Activated CD4-positive, alpha-beta T cell treated with anti-CD3 and anti-CD28 coated beads for 36 hours (primary cell): ENCODE results near the gene ERH. TPM values are rescaled to one million over a fixed set of nuclear protein-coding genes. Genes with fewer than 3 reads are reported as not detected.
A peak's percentile ranks its signal among the peaks of the same experiment; 100 is the strongest.

Experiments used
- ATAC-seq: fragments of 200-7000 bp; cut with Tn5 transposase; one replicate; pipeline ENCODE4 v1.10.0; 2021; ENCODE audit warnings: mild to moderate bottlenecking, moderate library complexity
- CTCF ChIA-PET: fragments of 350-600 bp; sonication (Branson Sonifier 250); formaldehyde crosslinking; loops from one replicate; lab custom pipeline; 2021; ENCODE audit warnings: antibody characterized with exemption; lab: Charles Lee
- POLR2A ChIA-PET: fragments of 350-600 bp; sonication (Branson Sonifier 250); formaldehyde crosslinking; loops from one replicate; lab custom pipeline; 2021; ENCODE audit warnings: antibody characterized with exemption, inconsistent platforms; lab: Charles Lee
- DNase-seq: peaks from one replicate; pipeline ENCODE4 v3.0.0-alpha.2; 2020
- H3K27ac Mint-ChIP-seq: one replicate; pipeline ENCODE4 v1.8.0; 2021; ENCODE audit warnings: mixed read lengths
- H3K27me3 Mint-ChIP-seq: one replicate; pipeline ENCODE4 v1.8.0; 2021; ENCODE audit warnings: mixed read lengths
- H3K36me3 Mint-ChIP-seq: one replicate; pipeline ENCODE4 v1.8.0; 2021; ENCODE audit warnings: low read depth, mixed read lengths
- H3K4me1 Mint-ChIP-seq: one replicate; pipeline ENCODE4 v1.8.0; 2021; ENCODE audit warnings: mixed read lengths
- H3K4me3 Mint-ChIP-seq: one replicate; pipeline ENCODE4 v1.8.0; 2021; ENCODE audit warnings: mild to moderate bottlenecking, moderate library complexity, mixed read lengths
- H3K9me3 Mint-ChIP-seq: one replicate; pipeline ENCODE4 v1.8.0; 2021; ENCODE audit warnings: low read depth, mixed read lengths
- intact Hi-C, 2 experiments: fragments of 100-400 bp; cut with DNase I in 1 of 2; cut with micrococcal nuclease in 1 of 2; formaldehyde crosslinking; loops; one replicate each; pipeline versions ENCODE4 v1.14.2 to v1.15.1; 2022 to 2024; cut with DNase I, micrococcal nuclease
- total RNA-seq, 2 experiments: library from RNA; stranded (reverse); gene quantifications; one replicate each; pipeline ENCODE4 v1.2.3, GENCODE V29; 2021

The ERH gene
- total RNA-seq, 2 experiments from 2014 or later, result 343 to 385 TPM

DNA sequence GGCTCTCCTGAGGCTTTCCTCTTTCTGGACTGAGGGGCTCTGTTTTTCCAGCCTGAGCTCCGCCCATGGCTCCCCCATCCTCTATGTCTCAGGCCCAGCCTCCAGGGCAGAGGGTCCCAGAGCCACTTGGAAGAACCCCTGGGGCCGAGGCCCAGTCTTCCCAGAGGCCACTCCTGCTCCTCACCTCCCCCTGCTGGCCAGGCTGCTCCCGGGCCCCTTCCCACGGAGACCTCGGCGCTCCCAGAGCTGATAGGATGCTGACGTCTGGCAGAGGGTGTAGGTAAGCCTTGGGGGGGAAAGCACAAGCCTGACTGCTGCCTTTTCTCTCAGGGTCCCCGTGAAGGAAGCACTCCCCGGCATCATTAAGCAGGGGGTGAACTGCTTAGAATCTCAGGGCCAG lies 51.4 kb downstream of the ERH start:
- POLR2A ChIA-PET, result no interaction called here
- DNase-seq (peak; percentile 41), ATAC-seq (peak; percentile 42)
- no peaks in the 10 kb centered on the region for H3K36me3 Mint-ChIP-seq
- CTCF ChIA-PET, result interaction anchor here (0.5 to 1.6 kb wide), 5 partner anchors 29 to 134 kb away, joined by 3 to 6 read pairs (median 5); no protein-coding TSS in a partner anchor
- H3K4me3 Mint-ChIP-seq, result no peak overlapping the region
- no peak overlapping the region for H3K27ac Mint-ChIP-seq
- intact Hi-C loops, result no loop called here
- peaks cover 2% of the 10 kb centered on the region for H3K27me3 Mint-ChIP-seq
- H3K9me3 Mint-ChIP-seq, result no peaks in the 10 kb centered on the region
- H3K4me1 Mint-ChIP-seq, result no peaks in the 10 kb centered on the region

DNA sequence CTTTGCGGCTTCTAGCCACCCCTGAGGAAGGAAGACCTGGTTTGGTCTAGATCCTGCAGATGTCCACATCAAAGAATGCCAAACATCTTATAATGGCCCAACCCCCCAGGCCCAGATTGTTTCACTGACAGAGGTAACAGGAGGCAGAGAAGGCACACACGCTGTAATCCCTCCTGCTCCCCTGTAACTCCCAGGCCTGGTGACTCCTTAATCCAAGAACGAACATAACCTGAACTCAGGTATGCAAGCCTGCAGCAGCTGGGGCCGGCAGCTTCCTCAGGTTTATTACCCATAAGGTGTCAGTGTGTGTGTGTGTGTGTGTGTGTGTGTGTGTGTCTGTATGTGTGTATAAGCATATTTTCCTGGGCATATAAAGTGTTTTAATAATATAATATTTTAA lies 52.7 kb downstream of the ERH start:
- H3K36me3 Mint-ChIP-seq, result no peaks in the 10 kb centered on the region
- ATAC-seq, result no peak
- intact Hi-C loops, result no loop called here
- H3K27me3 Mint-ChIP-seq, result peaks cover 2% of the 10 kb centered on the region
- H3K9me3 Mint-ChIP-seq, result no peaks in the 10 kb centered on the region
- no peak overlapping the region for H3K4me3 Mint-ChIP-seq
- POLR2A ChIA-PET, result no interaction called here
- CTCF ChIA-PET, result interaction anchor here (0.6 to 1.6 kb wide), 3 partner anchors 12 to 182 kb away, joined by 4 to 5 read pairs (median 5); no protein-coding TSS in a partner anchor
- no peaks in the 10 kb centered on the region for H3K4me1 Mint-ChIP-seq
- DNase-seq, result no peak
- H3K27ac Mint-ChIP-seq, result no peak overlapping the region

DNA sequence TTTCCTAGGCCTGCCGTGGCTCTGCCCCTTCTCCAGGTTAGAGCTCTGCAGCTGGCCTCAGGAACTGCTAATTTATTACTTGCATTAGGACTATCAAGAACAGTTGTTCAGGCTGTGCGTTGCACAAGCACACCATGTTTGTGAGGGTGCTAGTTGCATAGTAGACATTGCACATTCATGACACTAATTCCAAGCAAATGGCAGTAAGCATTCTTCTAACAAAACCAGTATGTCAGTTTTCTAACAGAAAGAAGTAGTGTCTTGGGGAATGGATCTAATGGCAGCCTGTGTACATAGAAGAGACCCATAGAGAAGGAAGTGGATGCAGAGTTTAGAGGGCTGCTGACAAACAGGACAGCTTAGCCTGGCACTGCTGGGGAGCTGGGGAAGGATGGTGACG lies 53.9 kb downstream of the ERH start:
- POLR2A ChIA-PET, result no interaction called here

DNA sequence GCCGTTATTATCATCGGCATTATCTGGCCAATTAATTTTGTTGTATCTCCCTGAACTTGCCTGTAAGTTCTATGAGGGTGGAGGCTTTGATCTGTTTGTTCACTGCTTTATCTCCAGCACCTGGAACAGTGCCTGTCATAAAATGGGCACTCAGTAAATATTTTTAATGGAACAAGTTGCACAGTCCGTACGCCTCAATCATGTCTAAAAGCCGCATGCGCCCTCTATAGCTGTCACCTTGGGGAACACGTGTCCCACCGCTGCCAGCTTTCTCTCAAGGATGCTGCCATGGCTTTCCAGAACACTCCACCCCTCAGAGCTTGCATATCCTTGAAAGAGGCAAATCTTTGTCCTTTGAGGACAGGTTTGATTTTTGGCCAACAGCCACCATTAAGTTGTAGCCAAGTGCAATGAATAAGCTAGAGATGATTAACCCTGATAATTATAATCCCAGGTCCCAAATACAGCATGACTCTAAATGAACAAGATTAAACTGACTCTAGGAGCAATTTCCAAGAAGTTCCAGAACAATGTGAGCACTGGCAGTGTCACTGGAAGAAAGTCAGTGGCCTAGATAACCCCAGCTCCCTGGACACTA lies 55.1 kb downstream of the ERH start:
- intact Hi-C loops, result no loop called here
- POLR2A ChIA-PET, result no interaction called here
- peaks cover 2% of the 10 kb centered on the region for H3K27me3 Mint-ChIP-seq
- H3K9me3 Mint-ChIP-seq, result no peaks in the 10 kb centered on the region
- no peak for ATAC-seq
- H3K4me1 Mint-ChIP-seq, result no peaks in the 10 kb centered on the region
- H3K4me3 Mint-ChIP-seq, result no peak overlapping the region
- CTCF ChIA-PET, result interaction anchor here (0.8 kb wide), 1 partner anchor 54 kb away, joined by 3 read pairs; no protein-coding TSS in a partner anchor
- H3K27ac Mint-ChIP-seq, result no peak overlapping the region
- no peaks in the 10 kb centered on the region for H3K36me3 Mint-ChIP-seq
- DNase-seq, result no peak

More for the DNA sequence above, 53.9 kb downstream of the ERH start:
- Mint-ChIP-seq H3K9me3 (no peaks in the 10 kb centered on the region), H3K4me3 (no peak overlapping the region), H3K4me1 (no peaks in the 10 kb centered on the region), H3K27me3 (peaks cover 2% of the 10 kb centered on the region), H3K36me3 (no peaks in the 10 kb centered on the region), H3K27ac (no peak overlapping the region)
- ATAC-seq (no peak), DNase-seq (no peak)
- CTCF ChIA-PET, result no interaction called here
- intact Hi-C loops, result no loop called here

DNA sequence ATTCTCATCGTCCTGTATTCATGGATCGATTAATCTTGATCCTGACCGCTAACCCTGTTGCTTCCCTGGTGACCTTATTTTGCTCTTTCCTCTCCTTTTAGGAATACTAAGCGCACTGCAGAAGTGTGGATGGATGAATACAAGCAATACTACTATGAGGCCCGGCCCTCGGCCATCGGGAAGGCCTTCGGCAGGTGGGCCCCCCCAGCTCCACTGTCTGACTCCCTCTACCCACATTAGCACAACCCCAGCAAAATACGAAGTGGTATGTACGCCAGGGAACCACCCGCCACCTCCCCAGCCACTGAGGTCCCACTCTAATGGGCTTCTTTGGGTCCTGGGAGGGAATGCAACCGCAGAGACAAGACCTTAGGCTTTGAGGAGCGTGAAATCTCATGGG lies 58.7 kb downstream of the ERH start:
- intact Hi-C loops, result no loop called here
- ATAC-seq (no peak), DNase-seq (no peak)
- Mint-ChIP-seq H3K27ac (no peak overlapping the region), H3K27me3 (no peaks in the 10 kb centered on the region), H3K36me3 (no peaks in the 10 kb centered on the region), H3K4me3 (no peak overlapping the region), H3K9me3 (no peaks in the 10 kb centered on the region), H3K4me1 (no peaks in the 10 kb centered on the region)
- CTCF ChIA-PET, result no interaction called here
- POLR2A ChIA-PET, result no interaction called here

DNA sequence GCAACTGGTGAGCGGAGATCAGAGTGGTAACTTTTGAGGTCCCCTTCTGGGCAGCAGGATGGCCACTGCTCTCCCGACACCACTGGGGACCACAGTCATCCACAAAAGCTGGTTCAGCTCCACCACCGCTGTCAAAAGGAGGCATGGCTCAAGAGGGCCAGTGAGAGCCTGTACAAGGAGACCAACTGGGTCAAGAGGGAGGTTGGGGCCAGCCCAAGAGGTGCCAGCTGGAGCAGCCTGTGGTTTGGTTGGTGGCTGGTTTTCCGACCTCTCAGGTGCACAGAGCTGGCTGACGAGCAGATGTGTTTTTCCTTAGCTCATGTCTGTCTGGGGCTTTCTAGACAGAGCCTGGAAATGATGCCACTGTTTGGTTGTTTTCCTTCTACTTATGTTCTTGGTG lies 60.1 kb downstream of the ERH start:
- ChIA-PET CTCF (no interaction called here), POLR2A (no interaction called here)
- no peaks in the 10 kb centered on the region for H3K4me1 Mint-ChIP-seq
- H3K36me3 Mint-ChIP-seq, result no peaks in the 10 kb centered on the region
- DNase-seq (no peak), ATAC-seq (no peak)
- H3K4me3 Mint-ChIP-seq, result no peak overlapping the region
- H3K27ac Mint-ChIP-seq, result no peak overlapping the region
- no peaks in the 10 kb centered on the region for H3K9me3 Mint-ChIP-seq
- intact Hi-C loops, result no loop called here
- H3K27me3 Mint-ChIP-seq, result no peaks in the 10 kb centered on the region

DNA sequence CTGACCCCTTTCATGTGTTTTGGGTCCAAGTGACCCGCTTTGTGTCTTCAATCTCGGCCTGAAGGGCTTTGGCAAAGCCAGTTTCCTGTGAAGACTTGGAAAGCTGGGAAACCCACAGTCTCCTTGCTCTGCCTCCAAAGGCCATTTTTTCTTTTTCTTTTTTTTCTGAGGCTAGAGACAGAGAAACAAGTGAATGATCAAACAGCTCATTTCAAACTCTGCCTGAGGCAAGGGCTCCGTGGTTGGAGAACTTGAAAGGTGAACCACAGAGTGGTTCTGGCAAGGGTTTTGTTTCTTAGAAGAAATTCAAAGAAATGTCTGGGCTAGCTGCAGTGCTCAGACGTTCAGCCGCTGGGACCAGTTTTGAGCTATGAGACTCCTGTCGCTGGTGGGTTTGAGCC lies 62.7 kb downstream of the ERH start:
- H3K27me3 Mint-ChIP-seq, result no peaks in the 10 kb centered on the region
- H3K27ac Mint-ChIP-seq, result no peak overlapping the region
- no peak overlapping the region for H3K4me3 Mint-ChIP-seq
- intact Hi-C loops, result no loop called here
- no peaks in the 10 kb centered on the region for H3K4me1 Mint-ChIP-seq
- no peaks in the 10 kb centered on the region for H3K9me3 Mint-ChIP-seq
- ChIA-PET CTCF (no interaction called here), POLR2A (no interaction called here)
- no peak for DNase-seq
- H3K36me3 Mint-ChIP-seq, result no peaks in the 10 kb centered on the region
- ATAC-seq, result no peak

DNA sequence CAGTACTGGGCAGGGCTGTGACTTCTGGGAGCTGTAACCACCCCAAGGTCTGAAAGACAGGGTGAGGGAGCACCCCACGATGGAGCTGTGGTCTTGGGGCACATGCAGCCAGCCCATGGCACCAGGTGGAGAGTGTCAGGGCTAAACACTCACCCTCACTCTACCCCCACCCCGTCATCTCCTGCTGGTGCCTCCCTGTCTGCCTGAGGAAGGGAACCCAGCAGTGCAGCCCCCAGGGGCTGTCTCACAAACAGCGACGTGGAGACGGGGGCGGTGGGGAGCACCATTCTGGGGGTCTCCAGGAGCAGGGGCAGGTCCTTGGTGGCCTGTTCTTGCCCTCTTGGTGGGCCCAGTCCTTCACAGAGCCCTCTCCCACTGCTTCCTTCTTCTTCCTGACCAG lies 63.5 kb downstream of the ERH start:
- Mint-ChIP-seq H3K4me1 (no peaks in the 10 kb centered on the region), H3K27me3 (no peaks in the 10 kb centered on the region), H3K4me3 (no peak overlapping the region), H3K36me3 (no peaks in the 10 kb centered on the region), H3K9me3 (no peaks in the 10 kb centered on the region), H3K27ac (no peak overlapping the region)
- no peak for DNase-seq
- ChIA-PET POLR2A (no interaction called here), CTCF (no interaction called here)
- no peak for ATAC-seq
- intact Hi-C loops, result no loop called here

DNA sequence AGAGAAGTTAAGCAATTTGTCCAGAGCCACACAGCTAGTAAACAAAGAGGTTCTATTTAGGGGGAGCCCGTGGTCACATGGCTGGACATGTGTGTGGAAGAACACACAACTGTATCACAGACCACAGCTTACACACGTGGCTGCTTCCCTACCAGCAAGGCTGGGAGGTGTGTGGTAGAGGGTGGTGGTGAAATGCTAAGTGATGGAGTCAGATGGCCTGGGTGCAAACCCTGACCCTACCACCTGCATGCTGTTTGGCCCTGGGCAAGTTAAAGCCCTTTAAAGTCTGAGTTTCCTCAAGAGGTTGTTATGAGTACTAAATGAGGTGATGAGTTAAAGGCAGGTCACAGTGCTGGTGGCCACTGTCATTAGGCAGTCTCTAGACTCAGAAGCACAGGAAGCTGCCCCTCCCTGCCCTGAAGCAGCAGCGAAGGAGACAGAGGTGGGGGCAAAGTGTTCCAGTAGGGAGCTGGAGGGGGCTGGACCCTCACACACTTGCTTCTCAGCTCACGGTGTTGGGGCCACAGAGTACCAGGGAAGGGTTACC lies 64.2 kb downstream of the ERH start:
- Mint-ChIP-seq H3K9me3 (no peaks in the 10 kb centered on the region), H3K4me3 (no peak overlapping the region), H3K36me3 (no peaks in the 10 kb centered on the region), H3K4me1 (no peaks in the 10 kb centered on the region), H3K27ac (no peak overlapping the region), H3K27me3 (no peaks in the 10 kb centered on the region)
- DNase-seq (no peak), ATAC-seq (peak; percentile 39)
- POLR2A ChIA-PET, result no interaction called here
- intact Hi-C loops, result no loop called here
- CTCF ChIA-PET, result interaction anchor here (1.1 kb wide), 1 partner anchor 11 kb away, joined by 4 read pairs; no protein-coding TSS in a partner anchor

DNA sequence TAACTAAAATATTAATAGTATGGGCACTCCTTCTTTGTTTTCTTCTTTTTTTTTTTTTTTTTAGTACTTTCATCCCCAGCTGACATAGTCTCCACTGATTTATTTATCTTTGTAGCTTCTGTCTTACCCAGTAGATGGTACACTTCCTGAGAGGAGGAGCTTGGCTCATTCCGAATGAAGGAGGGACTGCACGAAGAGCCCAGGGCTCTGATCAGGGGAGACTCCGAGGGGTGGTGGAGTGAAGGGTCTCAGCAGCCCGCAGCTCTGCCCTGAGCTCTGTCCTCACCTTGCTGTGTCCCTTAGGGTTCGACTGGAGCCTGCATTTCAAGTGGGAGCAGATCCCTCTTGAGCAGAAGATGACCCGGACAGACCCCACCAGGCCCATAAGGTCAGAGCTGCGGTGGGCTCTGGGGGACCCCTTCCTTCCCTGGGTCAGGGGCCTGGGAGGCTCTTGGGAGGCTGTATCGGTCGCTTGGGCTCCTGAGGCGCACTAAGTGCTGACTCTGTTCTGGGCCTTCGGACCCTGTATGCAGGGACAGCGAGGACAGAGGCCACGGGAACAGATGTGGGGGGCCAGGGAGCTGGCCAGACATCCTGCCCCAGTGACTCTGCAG lies 65.2 kb downstream of the ERH start:
- CTCF ChIA-PET, result interaction anchor here (0.6 to 1.6 kb wide), 3 partner anchors 12 to 127 kb away, joined by 3 to 4 read pairs (median 4); no protein-coding TSS in a partner anchor
- H3K36me3 Mint-ChIP-seq, result no peaks in the 10 kb centered on the region
- ATAC-seq, result no peak
- no peak overlapping the region for H3K4me3 Mint-ChIP-seq
- intact Hi-C loops, result no loop called here
- H3K9me3 Mint-ChIP-seq, result no peaks in the 10 kb centered on the region
- no peak for DNase-seq
- POLR2A ChIA-PET, result no interaction called here
- H3K4me1 Mint-ChIP-seq, result no peaks in the 10 kb centered on the region
- H3K27ac Mint-ChIP-seq, result no peak overlapping the region
- no peaks in the 10 kb centered on the region for H3K27me3 Mint-ChIP-seq

DNA sequence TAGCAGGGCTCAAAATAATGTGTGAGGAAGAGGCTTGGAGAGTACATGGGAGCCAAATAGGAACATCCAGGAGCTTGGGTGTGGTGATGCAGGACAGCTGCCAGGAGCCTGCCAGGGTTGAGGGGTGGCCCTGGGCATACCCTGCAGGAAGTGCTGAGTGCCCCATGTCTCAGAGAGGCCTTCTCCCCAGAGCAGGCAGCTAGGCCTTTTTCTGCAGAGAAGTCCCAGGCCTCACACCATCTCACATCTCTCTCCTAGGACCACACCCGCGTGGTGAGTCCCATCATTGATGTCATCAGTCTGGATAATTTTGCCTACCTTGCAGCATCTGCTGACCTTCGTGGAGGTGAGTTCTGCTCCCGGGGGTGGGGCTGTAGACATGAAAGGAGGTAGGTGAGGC lies 66.9 kb downstream of the ERH start:
- ATAC-seq (no peak), DNase-seq (no peak)
- ChIA-PET POLR2A (no interaction called here), CTCF (no interaction called here)
- Mint-ChIP-seq H3K4me3 (no peak overlapping the region), H3K27me3 (no peaks in the 10 kb centered on the region), H3K27ac (no peak overlapping the region), H3K9me3 (no peaks in the 10 kb centered on the region), H3K36me3 (no peaks in the 10 kb centered on the region), H3K4me1 (no peaks in the 10 kb centered on the region)
- intact Hi-C loops, result no loop called here
